ENCODE data around the gene MEGF11. TPM values are rescaled to one million over a fixed set of nuclear protein-coding genes. Genes with fewer than 3 reads are reported as not detected.
A peak's percentile ranks its signal among the peaks of the same experiment; 100 is the strongest.

MEGF11 gene
- total RNA-seq, 2 experiments from 2014 or later, result 3.3 to 6.8 TPM

- Histone ChIP-seq H3K36me3 (ENCODE audit: insufficient read depth, low read length) (peaks cover 35% of the 10 kb centered on the region), H2AFZ (ENCODE audit: low read length) (peak overlapping the region; percentile 42; the same call in 1 of the 2 replicates), H3K9me2 (ENCODE audit: insufficient read depth, low read length) (no peaks in the 10 kb centered on the region), H3K27ac (ENCODE audit: low read depth, low read length, poor library complexity, severe bottlenecking) (peak overlapping the region; percentile 88), H3K4me1 (ENCODE audit: insufficient read depth, low read length, poor library complexity, severe bottlenecking) (peaks cover 44% of the 10 kb centered on the region), H3K4me3 (ENCODE audit: low read depth, low read length, poor library complexity, severe bottlenecking) (peak overlapping the region; percentile 69), H3K79me2 (ENCODE audit: insufficient read depth, low read depth, low read length) (peaks cover 43% of the 10 kb centered on the region), H3K9me3 (ENCODE audit: low read length) (no peaks in the 10 kb centered on the region), H3K4me2 (ENCODE audit: low read length) (peak overlapping the region; percentile 70), H4K20me1 (ENCODE audit: insufficient read depth, low read length) (no peaks in the 10 kb centered on the region)
- TF ChIP-seq, protein P1, sequence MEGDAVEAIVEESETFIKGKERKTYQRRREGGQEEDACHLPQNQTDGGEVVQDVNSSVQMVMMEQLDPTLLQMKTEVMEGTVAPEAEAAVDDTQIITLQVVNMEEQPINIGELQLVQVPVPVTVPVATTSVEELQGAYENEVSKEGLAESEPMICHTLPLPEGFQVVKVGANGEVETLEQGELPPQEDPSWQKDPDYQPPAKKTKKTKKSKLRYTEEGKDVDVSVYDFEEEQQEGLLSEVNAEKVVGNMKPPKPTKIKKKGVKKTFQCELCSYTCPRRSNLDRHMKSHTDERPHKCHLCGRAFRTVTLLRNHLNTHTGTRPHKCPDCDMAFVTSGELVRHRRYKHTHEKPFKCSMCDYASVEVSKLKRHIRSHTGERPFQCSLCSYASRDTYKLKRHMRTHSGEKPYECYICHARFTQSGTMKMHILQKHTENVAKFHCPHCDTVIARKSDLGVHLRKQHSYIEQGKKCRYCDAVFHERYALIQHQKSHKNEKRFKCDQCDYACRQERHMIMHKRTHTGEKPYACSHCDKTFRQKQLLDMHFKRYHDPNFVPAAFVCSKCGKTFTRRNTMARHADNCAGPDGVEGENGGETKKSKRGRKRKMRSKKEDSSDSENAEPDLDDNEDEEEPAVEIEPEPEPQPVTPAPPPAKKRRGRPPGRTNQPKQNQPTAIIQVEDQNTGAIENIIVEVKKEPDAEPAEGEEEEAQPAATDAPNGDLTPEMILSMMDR (conservative IDR thresholded peaks at IDR 0.05; ENCODE audit: low read length), result no peak
- TF ChIP-seq EZH2phosphoT487 (IDR thresholded peaks at IDR 0.05; ENCODE audit: borderline replicate concordance, low read depth, low read length), result no peak
- no TSS peak for BruUV-seq (replicated peaks)
- ChIA-PET CTCF (ENCODE audit: unreplicated experiment) (no interaction called here), POLR2A (interaction anchor here (0.6 to 1.4 kb wide), 6 partner anchors 56 to 657 kb away, joined by 3 read pairs; partner anchors contain the start of genes RPL4 and ZWILCH)
- peak; percentile 70 for DNase-seq (ENCODE audit: low spot score)
- intact Hi-C loops (cut with micrococcal nuclease; ENCODE audit: unreplicated experiment), result loop anchor here (1.0 to 5.0 kb wide), 5 partner anchors 94 to 682 kb away; partner anchors contain the start of genes INTS14 and SMAD6
Measured at GRCh38 chr15:66294157-66294931, 40.8 kb upstream of the MEGF11 start.

GRCh38 chr15:66293419-66294156 is 40.0 kb upstream of the MEGF11 start, which contains the start of gene DIS3L:
DIS3L (plus strand) TSS chr15:66293568; CDS start chr15:66293597, 29 bp downstream.
- H3K4me3 ChIP-seq (ENCODE audit: low read depth, low read length, poor library complexity, severe bottlenecking), result peak within 1 kb of the TSS; percentile 69
- BruUV-seq (replicated peaks), result no TSS peak
- intact Hi-C loops (cut with micrococcal nuclease; ENCODE audit: unreplicated experiment), result loop anchor here (1.0 to 5.0 kb wide), 6 partner anchors 95 to 681 kb away; partner anchors contain the start of genes INTS14 and SMAD6
- H3K9me2 ChIP-seq (ENCODE audit: insufficient read depth, low read length), result no peaks in the 10 kb centered on the region
- H3K4me2 ChIP-seq (ENCODE audit: low read length), result peak within 1 kb of the TSS; percentile 70
- no peaks in the 10 kb centered on the region for H4K20me1 ChIP-seq (ENCODE audit: insufficient read depth, low read length)
- DNase-seq (ENCODE audit: low spot score), result peak; percentile 87
- CTCF ChIA-PET (ENCODE audit: unreplicated experiment), result no interaction called here
- peaks cover 28% of the 10 kb centered on the region for H3K36me3 ChIP-seq (ENCODE audit: insufficient read depth, low read length)
- no peak for TF ChIP-seq EZH2phosphoT487 (IDR thresholded peaks at IDR 0.05; ENCODE audit: borderline replicate concordance, low read depth, low read length)
- TF ChIP-seq, protein P1 (conservative IDR thresholded peaks at IDR 0.05; ENCODE audit: low read length), result no peak
- H3K79me2 ChIP-seq (ENCODE audit: insufficient read depth, low read depth, low read length), result peaks cover 43% of the 10 kb centered on the region
- peaks cover 44% of the 10 kb centered on the region for H3K4me1 ChIP-seq (ENCODE audit: insufficient read depth, low read length, poor library complexity, severe bottlenecking)
- POLR2A ChIA-PET, result interaction anchor here (0.6 to 1.4 kb wide), 4 partner anchors 55 to 211 kb away, joined by 3 read pairs; partner anchors contain the start of genes RPL4 and ZWILCH
- peak within 1 kb of the TSS; percentile 88 for H3K27ac ChIP-seq (ENCODE audit: low read depth, low read length, poor library complexity, severe bottlenecking)
- H2AFZ ChIP-seq (ENCODE audit: low read length), result peak within 1 kb of the TSS; percentile 93
- no peaks in the 10 kb centered on the region for H3K9me3 ChIP-seq (ENCODE audit: low read length)
